ENCODE data around the gene GJB2.

- TF ChIP-seq CTCF (IDR thresholded peaks at IDR 0.05 in 8 of 11, conservative IDR thresholded peaks at IDR 0.05 in 3 of 11): no peak
- TF ChIP-seq POLR2AphosphoS5 (IDR thresholded peaks at IDR 0.05): no peak
- TF ChIP-seq POLR2A (IDR thresholded peaks at IDR 0.05): no peak
Observed at GRCh38 chr13:20170921-20171320, 21.8 kb downstream of the GJB2 start.
